Measurements from ENCODE around the gene ANKRD50.

- TF ChIP-seq, protein P1, sequence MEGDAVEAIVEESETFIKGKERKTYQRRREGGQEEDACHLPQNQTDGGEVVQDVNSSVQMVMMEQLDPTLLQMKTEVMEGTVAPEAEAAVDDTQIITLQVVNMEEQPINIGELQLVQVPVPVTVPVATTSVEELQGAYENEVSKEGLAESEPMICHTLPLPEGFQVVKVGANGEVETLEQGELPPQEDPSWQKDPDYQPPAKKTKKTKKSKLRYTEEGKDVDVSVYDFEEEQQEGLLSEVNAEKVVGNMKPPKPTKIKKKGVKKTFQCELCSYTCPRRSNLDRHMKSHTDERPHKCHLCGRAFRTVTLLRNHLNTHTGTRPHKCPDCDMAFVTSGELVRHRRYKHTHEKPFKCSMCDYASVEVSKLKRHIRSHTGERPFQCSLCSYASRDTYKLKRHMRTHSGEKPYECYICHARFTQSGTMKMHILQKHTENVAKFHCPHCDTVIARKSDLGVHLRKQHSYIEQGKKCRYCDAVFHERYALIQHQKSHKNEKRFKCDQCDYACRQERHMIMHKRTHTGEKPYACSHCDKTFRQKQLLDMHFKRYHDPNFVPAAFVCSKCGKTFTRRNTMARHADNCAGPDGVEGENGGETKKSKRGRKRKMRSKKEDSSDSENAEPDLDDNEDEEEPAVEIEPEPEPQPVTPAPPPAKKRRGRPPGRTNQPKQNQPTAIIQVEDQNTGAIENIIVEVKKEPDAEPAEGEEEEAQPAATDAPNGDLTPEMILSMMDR (conservative IDR thresholded peaks at IDR 0.05; ENCODE audit: low read length), result no peak
- TF ChIP-seq EZH2phosphoT487 (IDR thresholded peaks at IDR 0.05; ENCODE audit: borderline replicate concordance), result no peak
Observed at GRCh38 chr4:124754681-124755080, 42.1 kb upstream of the ANKRD50 start.
